Caco-2 (cell line): ENCODE data around the gene ARHGAP15. TPM values are rescaled to one million over a fixed set of nuclear protein-coding genes. Genes with fewer than 3 reads are reported as not detected.
A peak's percentile ranks its signal among the peaks of the same experiment; 100 is the strongest.
"Not testable (repeated sequence)": the region's sequence is repeated elsewhere in the genome, so short reads cannot be mapped to it uniquely, and the experiment has no call there.

Source experiments
- BruUV-seq: library from RNA; stranded (reverse); fragments of 400-500 nt; replicated peaks from 2 replicates; lab custom pipeline; 2021; lab: Mats Ljungman, UMichigan
- CTCF ChIA-PET: fragments of 300-600 bp; sonication (Branson Sonifier 250); formaldehyde crosslinking; loops from one replicate; lab custom pipeline; 2022; ENCODE audit warnings: antibody characterized with exemption; lab: Charles Lee
- POLR2A ChIA-PET: fragments of 300-600 bp; sonication (Branson Sonifier 250); formaldehyde crosslinking; loops from one replicate; lab custom pipeline; 2022; ENCODE audit warnings: antibody characterized with exemption; lab: Charles Lee
- DNase-seq, 2 experiments: peaks; one replicate each; pipeline versions ENCODE4 v3.0.0 to v3.0.0-alpha.2; 2020 to 2022
- H3K27me3 ChIP-seq: replicated peaks from 2 replicates; pipeline ENCODE4 v1.6.0; 2011; ENCODE audit warnings: low read length; ENCODE audit not compliant: control insufficient read depth, insufficient read depth
- H3K36me3 ChIP-seq: 2 replicates; pipeline ENCODE4 v1.5.1; 2011; ENCODE audit warnings: low read length; ENCODE audit not compliant: control insufficient read depth, insufficient read depth
- H3K4me1 ChIP-seq: fragments of 250-450 bp; sonication (Bioruptor Pico); 2 replicates; pipeline ENCODE4 v1.5.1; 2020; ENCODE audit warnings: mild to moderate bottlenecking
- H3K4me3 ChIP-seq: 2 replicates; pipeline ENCODE4 v1.5.1; 2011; ENCODE audit warnings: low read depth, mild to moderate bottlenecking, control low read depth, low read length
- H3K9me3 ChIP-seq: fragments of 250-450 bp; sonication (Bioruptor Pico); 2 replicates; pipeline ENCODE4 v1.5.1; 2020; ENCODE audit warnings: mild to moderate bottlenecking, moderate library complexity
- H3K27ac Mint-ChIP-seq: one replicate; pipeline ENCODE4 v1.8.0; 2022; ENCODE audit warnings: mixed read lengths; ENCODE audit not compliant: unreplicated experiment
- H3K27me3 Mint-ChIP-seq: one replicate; pipeline ENCODE4 v1.8.0; 2022; ENCODE audit warnings: mixed read lengths; ENCODE audit not compliant: insufficient read depth, unreplicated experiment
- H3K36me3 Mint-ChIP-seq: one replicate; pipeline ENCODE4 v1.8.0; 2022; ENCODE audit warnings: mild to moderate bottlenecking, mixed read lengths; ENCODE audit not compliant: insufficient read depth, unreplicated experiment
- H3K4me1 Mint-ChIP-seq: one replicate; pipeline ENCODE4 v1.8.0; 2022; ENCODE audit warnings: low read depth, mixed read lengths; ENCODE audit not compliant: unreplicated experiment
- H3K4me3 Mint-ChIP-seq: one replicate; pipeline ENCODE4 v1.8.0; 2022; ENCODE audit warnings: mild to moderate bottlenecking, moderate library complexity, mixed read lengths; ENCODE audit not compliant: unreplicated experiment
- H3K9me3 Mint-ChIP-seq: one replicate; pipeline ENCODE4 v1.8.0; 2022; ENCODE audit warnings: mixed read lengths; ENCODE audit not compliant: unreplicated experiment
- CTCF ChIP-seq, 2 experiments: fragments of 200-600 bp in 1 of 2; IDR thresholded peaks; 1 replicate in 1 of 2; 2 replicates in 1 of 2; pipeline versions ENCODE4 v1.5.1 to v1.8.0; 2011 to 2022; ENCODE audit warnings: antibody characterized with exemption in 1 of 2, control low read depth in 1 of 2, inconsistent platforms in 1 of 2, low read depth in 1 of 2, low read length in 1 of 2, mild to moderate bottlenecking in 1 of 2, moderate library complexity in 1 of 2; ENCODE audit not compliant: insufficient read depth in 1 of 2, severe bottlenecking in 1 of 2, unreplicated experiment in 1 of 2
- intact Hi-C: fragments of 100-400 bp; cut with micrococcal nuclease; formaldehyde crosslinking; loops from one replicate; pipeline ENCODE4 v1.10.0; 2022; ENCODE audit not compliant: unreplicated experiment
- total RNA-seq: library from RNA; stranded (reverse); gene quantifications from 2 replicates; pipeline ENCODE4 v1.2.3, GENCODE V29; 2022

ARHGAP15 gene
- total RNA-seq, 1 experiment from 2014 or later = not detected

GRCh38 chr2:143088388-143088787 lies 40.8 kb upstream of the ARHGAP15 start:
- H3K9me3 ChIP-seq = no peaks in the 10 kb centered on the region
- Mint-ChIP-seq H3K4me1 (no peaks in the 10 kb centered on the region), H3K4me3 (no peak overlapping the region), H3K36me3 (no peaks in the 10 kb centered on the region), H3K27me3 (no peaks in the 10 kb centered on the region), H3K9me3 (no peaks in the 10 kb centered on the region), H3K27ac (no peak overlapping the region)
- no peaks in the 10 kb centered on the region for H3K27me3 ChIP-seq
- no TSS peak for BruUV-seq
- no peaks in the 10 kb centered on the region for H3K36me3 ChIP-seq
- intact Hi-C loops = no loop called here
- ChIA-PET POLR2A (no interaction called here), CTCF (no interaction called here)
- no peaks in the 10 kb centered on the region for H3K4me1 ChIP-seq
- no peak for TF ChIP-seq CTCF (IDR thresholded peaks at IDR 0.05; ENCODE audit: insufficient read depth in 1 of 2, low read depth in 1 of 2, low read length in 1 of 2, severe bottlenecking in 1 of 2, unreplicated experiment in 1 of 2)
- no peak for DNase-seq
- no peak overlapping the region for H3K4me3 ChIP-seq

- BruUV-seq = not testable (repeated sequence)
These were observed 39.7 kb upstream of the ARHGAP15 start for GRCh38 chr2:143089520-143089919.

GRCh38 chr2:143110758-143111428 lies 18.3 kb upstream of the ARHGAP15 start:
- DNase-seq = peak; percentile 43 to 59
- H3K4me3 ChIP-seq = no peak overlapping the region
- ChIA-PET POLR2A (no interaction called here), CTCF (interaction anchor here (0.6 to 1.6 kb wide), 6 partner anchors 10 to 174 kb away, joined by 3 to 11 read pairs (median 5); no protein-coding TSS in a partner anchor)
- intact Hi-C loops = loop anchor here (1.0 to 2.0 kb wide), 3 partner anchors 52 to 148 kb away; no protein-coding TSS in a partner anchor
- Mint-ChIP-seq H3K27ac (no peak overlapping the region), H3K4me3 (no peak overlapping the region), H3K27me3 (peaks cover 8% of the 10 kb centered on the region), H3K9me3 (no peaks in the 10 kb centered on the region), H3K36me3 (no peaks in the 10 kb centered on the region), H3K4me1 (no peaks in the 10 kb centered on the region)
- no peaks in the 10 kb centered on the region for H3K36me3 ChIP-seq
- BruUV-seq = no TSS peak
- peak; percentile 66 to 72 for TF ChIP-seq CTCF (IDR thresholded peaks at IDR 0.05; ENCODE audit: insufficient read depth in 1 of 2, low read depth in 1 of 2, low read length in 1 of 2, severe bottlenecking in 1 of 2, unreplicated experiment in 1 of 2)
- no peaks in the 10 kb centered on the region for H3K4me1 ChIP-seq
- H3K27me3 ChIP-seq = no peaks in the 10 kb centered on the region
- no peaks in the 10 kb centered on the region for H3K9me3 ChIP-seq

More at GRCh38 chr2:143089520-143089919, 39.7 kb upstream of the ARHGAP15 start:
- intact Hi-C loops, POLR2A ChIA-PET, H3K36me3 ChIP-seq, H3K36me3 Mint-ChIP-seq, H3K27me3 ChIP-seq, H3K4me3 Mint-ChIP-seq, H3K9me3 Mint-ChIP-seq, H3K27ac Mint-ChIP-seq, H3K4me1 Mint-ChIP-seq, H3K27me3 Mint-ChIP-seq, DNase-seq, H3K4me3 ChIP-seq, H3K4me1 ChIP-seq, H3K9me3 ChIP-seq: not testable (repeated sequence)
- CTCF ChIA-PET = interaction anchor here (0.7 kb wide), 1 partner anchor 57 kb away, joined by 5 read pairs; no protein-coding TSS in a partner anchor
